Smooth muscle cell (in vitro differentiated cells): ENCODE data around the gene TSGA10. TPM values are rescaled to one million over a fixed set of nuclear protein-coding genes. Genes with fewer than 3 reads are reported as not detected.

ENCODE experiments used
- DNase-seq: peaks from one replicate; lab custom pipeline; 2025; ENCODE audit not compliant: unreplicated experiment; lab: John Stamatoyannopoulos, UW
- H2AFZ ChIP-seq: fragments of 200-600 bp; sonication (generic); 2 replicates; pipeline ENCODE4 v1.6.0; 2016; ENCODE audit warnings: antibody characterized with exemption, low read depth, mild to moderate bottlenecking
- H3F3A ChIP-seq: fragments of 200-600 bp; sonication (generic); 2 replicates; pipeline ENCODE4 v1.6.0; 2017; ENCODE audit warnings: antibody characterized with exemption, low read depth
- H3K27ac ChIP-seq: fragments of 200-600 bp; sonication (generic); 2 replicates; pipeline ENCODE4 v1.5.1; 2016; ENCODE audit warnings: low read depth, mild to moderate bottlenecking
- H3K27me3 ChIP-seq: fragments of 200-600 bp; sonication (generic); 2 replicates; pipeline ENCODE4 v1.6.1; 2016; ENCODE audit warnings: low read depth, mild to moderate bottlenecking
- H3K36me3 ChIP-seq: fragments of 200-600 bp; sonication (generic); 2 replicates; pipeline ENCODE4 v1.5.1; 2016; ENCODE audit warnings: low read depth
- H3K4me1 ChIP-seq: fragments of 200-600 bp; sonication (generic); 2 replicates; pipeline ENCODE4 v1.5.1; 2016; ENCODE audit warnings: low read depth
- H3K4me2 ChIP-seq: fragments of 200-600 bp; sonication (generic); 2 replicates; pipeline ENCODE4 v1.6.0; 2016; ENCODE audit warnings: mild to moderate bottlenecking
- H3K4me3 ChIP-seq: fragments of 200-600 bp; sonication (generic); 2 replicates; pipeline ENCODE4 v1.5.1; 2016; ENCODE audit warnings: mild to moderate bottlenecking
- H3K79me2 ChIP-seq: fragments of 200-600 bp; sonication (generic); 2 replicates; pipeline ENCODE4 v1.6.0; 2016; ENCODE audit warnings: low read depth, mild to moderate bottlenecking
- H3K9ac ChIP-seq: fragments of 200-600 bp; sonication (generic); 2 replicates; pipeline ENCODE4 v1.6.0; 2016; ENCODE audit warnings: low read depth
- H3K9me3 ChIP-seq: fragments of 200-600 bp; sonication (generic); replicated peaks from 2 replicates; pipeline ENCODE4 v1.5.1; 2016; ENCODE audit warnings: low read depth
- H4K20me1 ChIP-seq: fragments of 200-600 bp; sonication (generic); 2 replicates; pipeline ENCODE4 v1.6.0; 2016; ENCODE audit warnings: low read depth
- CTCF ChIP-seq: fragments of 200-600 bp; sonication (generic); IDR thresholded peaks from 2 replicates; pipeline ENCODE4 v1.5.1; 2017; ENCODE audit warnings: borderline replicate concordance, mild to moderate bottlenecking, antibody characterized with exemption; ENCODE audit not compliant: insufficient read depth, poor library complexity, severe bottlenecking
- WGBS: methylation state at CpG from one replicate; pipeline ENCODE4 v1.1.7; 2016; ENCODE audit warnings: low lambda C conversion rate; 5-methylcytosine and 5-hydroxymethylcytosine counted together
- polyA plus RNA-seq: library from polyadenylated mRNA; unstranded; fragments of >200 nt; fragmentation: Nextera tagmentation; extraction: Ambion mirVana; gene quantifications from 2 replicates; pipeline ENCODE4 v1.2.1, GENCODE V29; 2016
- small RNA-seq: library from RNA; depleted of rRNA; stranded (forward); fragments of <200 nt; gene quantifications from one replicate; pipeline ENCODE3, GENCODE V24; 2014
- total RNA-seq: library from RNA; depleted of rRNA; stranded (reverse); fragments of >200 nt; gene quantifications from 2 replicates; pipeline ENCODE4 v1.2.3, GENCODE V29; 2014

TSGA10 gene
- total and polyA plus RNA-seq, 2 experiments from 2014 or later, result 3.4 to 30.4 TPM

GRCh38 chr2:98952966-98953365 lies 201.8 kb downstream of the TSGA10 start:
- 39% methylated on average over 4 of the region's 4 CpGs for WGBS
- peaks cover 9% of the 10 kb centered on the region for H3K4me1 ChIP-seq
- no peaks in the 10 kb centered on the region for H4K20me1 ChIP-seq
- H2AFZ ChIP-seq, result no peak overlapping the region
- H3K4me3 ChIP-seq, result no peak overlapping the region
- peaks cover 8% of the 10 kb centered on the region for H3K27me3 ChIP-seq
- H3K36me3 ChIP-seq, result no peaks in the 10 kb centered on the region
- TF ChIP-seq CTCF, result no peak
- H3F3A ChIP-seq, result peaks cover 15% of the 10 kb centered on the region
- H3K27ac ChIP-seq, result no peak overlapping the region
- H3K9me3 ChIP-seq, result no peaks in the 10 kb centered on the region
- H3K4me2 ChIP-seq, result peak overlapping the region; percentile 35
- no peaks in the 10 kb centered on the region for H3K79me2 ChIP-seq
- no peak for DNase-seq
- H3K9ac ChIP-seq, result no peak overlapping the region

GRCh38 chr2:98948956-98949739 lies 205.6 kb downstream of the TSGA10 start:
- no peaks in the 10 kb centered on the region for H4K20me1 ChIP-seq
- peaks cover 32% of the 10 kb centered on the region for H3F3A ChIP-seq
- no peaks in the 10 kb centered on the region for H3K36me3 ChIP-seq
- peak overlapping the region; percentile 23 for H3K9ac ChIP-seq
- no peak for DNase-seq
- no peak overlapping the region for H3K4me3 ChIP-seq
- H3K27ac ChIP-seq, result peak overlapping the region; percentile 91
- H3K79me2 ChIP-seq, result no peaks in the 10 kb centered on the region
- TF ChIP-seq CTCF, result no peak
- WGBS, result 58% methylated on average over 5 of the region's 5 CpGs
- H3K4me2 ChIP-seq, result peak overlapping the region; percentile 77
- no peaks in the 10 kb centered on the region for H3K27me3 ChIP-seq
- peaks cover 21% of the 10 kb centered on the region for H3K4me1 ChIP-seq
- peak overlapping the region; percentile 51 for H2AFZ ChIP-seq
- no peaks in the 10 kb centered on the region for H3K9me3 ChIP-seq

GRCh38 chr2:98947554-98947953 lies 207.2 kb downstream of the TSGA10 start:
- H3F3A ChIP-seq, result peaks cover 32% of the 10 kb centered on the region
- no peak for DNase-seq
- no peaks in the 10 kb centered on the region for H4K20me1 ChIP-seq
- no peak for TF ChIP-seq CTCF
- peak overlapping the region; percentile 21 for H3K9ac ChIP-seq
- H3K4me3 ChIP-seq, result no peak overlapping the region
- WGBS, result 25% methylated on average over 8 of the region's 8 CpGs
- H3K4me1 ChIP-seq, result peaks cover 21% of the 10 kb centered on the region
- H3K79me2 ChIP-seq, result no peaks in the 10 kb centered on the region
- peak overlapping the region; percentile 77 for H3K4me2 ChIP-seq
- no peaks in the 10 kb centered on the region for H3K27me3 ChIP-seq
- H3K9me3 ChIP-seq, result no peaks in the 10 kb centered on the region
- H3K36me3 ChIP-seq, result no peaks in the 10 kb centered on the region
- H2AFZ ChIP-seq, result peak overlapping the region; percentile 36
- H3K27ac ChIP-seq, result peak overlapping the region; percentile 91

Small RNA genes lying within 50 kb of the gene (small RNA-seq; reads per million reads assigned to genes)
- gene AC092587.1, result not detected

Other genes with a start within 250 kb of the TSGA10 start
- 0.04 and 0.72 TPM in 2 replicates for gene CRACDL, start 218.7 kb downstream of the TSGA10 start, total RNA-seq
- gene CRACDL, start 218.7 kb downstream of the TSGA10 start, polyA plus RNA-seq, result 0.39 and 2.2 TPM in 2 replicates
- gene C2orf15, start 13.2 kb downstream of the TSGA10 start, total RNA-seq, result 0.13 and 0.18 TPM in 2 replicates
- 2.0 TPM in 1 of 2 replicates, not detected in the other for gene C2orf15, start 13.2 kb downstream of the TSGA10 start, polyA plus RNA-seq
- gene LIPT1, start within 50 bp of the TSGA10 start, total RNA-seq, result 1.5 and 4.7 TPM in 2 replicates
- 1.9 and 3.0 TPM in 2 replicates for gene LIPT1, start within 50 bp of the TSGA10 start, polyA plus RNA-seq
- gene MITD1, start 26.1 kb upstream of the TSGA10 start, total RNA-seq, result 53.5 and 60.2 TPM in 2 replicates
- gene MITD1, start 26.1 kb upstream of the TSGA10 start, polyA plus RNA-seq, result 31.5 and 38.6 TPM in 2 replicates
- gene MRPL30, start 26.2 kb upstream of the TSGA10 start, total RNA-seq, result 20.8 and 23.1 TPM in 2 replicates
- 16.5 and 18.8 TPM in 2 replicates for gene MRPL30, start 26.2 kb upstream of the TSGA10 start, polyA plus RNA-seq
- gene LYG2, start 100.7 kb upstream of the TSGA10 start, total RNA-seq, result not detected in 2 replicates
- gene LYG2, start 100.7 kb upstream of the TSGA10 start, polyA plus RNA-seq, result not detected in 2 replicates
- gene LYG1, start 146.3 kb upstream of the TSGA10 start, total RNA-seq, result 1.1 and 1.6 TPM in 2 replicates
- 0.16 and 1.5 TPM in 2 replicates for gene LYG1, start 146.3 kb upstream of the TSGA10 start, polyA plus RNA-seq
- gene TXNDC9, start 181.4 kb upstream of the TSGA10 start, total RNA-seq, result 53.8 and 66.5 TPM in 2 replicates
- 38.0 and 41.2 TPM in 2 replicates for gene TXNDC9, start 181.4 kb upstream of the TSGA10 start, polyA plus RNA-seq
- 23.3 and 29.2 TPM in 2 replicates for gene EIF5B, start 182.4 kb upstream of the TSGA10 start, total RNA-seq
- 17.1 and 21.7 TPM in 2 replicates for gene EIF5B, start 182.4 kb upstream of the TSGA10 start, polyA plus RNA-seq